Lower leg skin (tissue), 4 donors: Measurements from ENCODE around the gene AMPH. TPM values are rescaled to one million over a fixed set of nuclear protein-coding genes. Genes with fewer than 3 reads are reported as not detected.
"Not testable (repeated sequence)": the region's sequence is repeated elsewhere in the genome, so short reads cannot be mapped to it uniquely, and the experiment has no call there.

ENCODE experiments used
- DNase-seq, 2 donors: peaks; one replicate each; pipeline ENCODE4 v3.0.0-alpha.2; 2019; ENCODE audit warnings: low spot score in 2 of 2
- H3K4me3 ChIP-seq: fragments of 200-600 bp; sonication (generic); 2 replicates; pipeline ENCODE4 v1.5.1; 2017; ENCODE audit warnings: mild to moderate bottlenecking, low read depth; ENCODE audit not compliant: poor library complexity, severe bottlenecking
- POLR2A ChIP-seq, 2 donors: fragments of 450-650 bp; IDR thresholded peaks; one replicate each; pipeline ENCODE4 v1.6.1; 2016 to 2017; ENCODE audit warnings: antibody characterized with exemption in 2 of 2, mild to moderate bottlenecking in 1 of 2, moderate library complexity in 1 of 2
- WGBS, 2 donors: methylation state at CpG; one replicate each; pipeline ENCODE4 v1.1.5; 2018; 5-methylcytosine and 5-hydroxymethylcytosine counted together
- intact Hi-C: fragments of 100-400 bp; cut with DNase I; formaldehyde crosslinking; loops from one replicate; pipeline ENCODE4 v1.15.0; 2023; ENCODE audit warnings: low total_unique reads
- total RNA-seq, 4 donors: library from RNA; depleted of rRNA; stranded (reverse); fragments of >200 nt; gene quantifications; one replicate each; pipeline ENCODE4 v1.1.0, GENCODE V29; 2016
- TF ChIP-seq, protein P1 (sequence below), 3 donors: fragments of 450-650 bp; IDR thresholded peaks; one replicate each; pipeline ENCODE4 v1.5.1; 2016; ENCODE audit warnings: antibody characterized with exemption in 3 of 3, mild to moderate bottlenecking in 3 of 3, moderate library complexity in 2 of 3

AMPH gene
- total RNA-seq, 4 donors from 2014 or later: 0.47 to 6.7 (median 3.8) TPM

DNA sequence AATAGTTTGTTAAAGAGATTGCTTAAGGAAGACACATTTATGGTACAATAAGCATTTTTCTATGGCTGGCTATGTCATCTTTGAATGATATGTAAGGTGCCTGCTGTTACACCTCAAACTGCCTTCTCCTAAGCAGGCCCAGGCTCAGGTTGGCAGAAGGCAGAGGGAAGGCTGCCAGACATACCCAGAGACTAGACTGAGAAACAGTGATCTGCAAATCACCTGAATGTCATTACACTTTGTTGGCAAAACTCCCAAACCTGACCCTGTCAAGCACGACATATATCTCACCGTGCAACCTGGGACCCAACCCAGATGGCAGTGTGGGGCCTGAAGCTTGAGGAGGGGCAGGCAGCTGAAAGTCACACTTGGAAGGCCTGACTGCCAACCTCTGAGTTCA lies 221.1 kb downstream of the AMPH start:
- H3K4me3 ChIP-seq: no peak overlapping the region
- WGBS, 2 donors: 41 to 55% methylated on average over 2 of the region's 2 CpGs
- no peak for TF ChIP-seq POLR2A (IDR thresholded peaks at IDR 0.05)
- TF ChIP-seq, protein P1, sequence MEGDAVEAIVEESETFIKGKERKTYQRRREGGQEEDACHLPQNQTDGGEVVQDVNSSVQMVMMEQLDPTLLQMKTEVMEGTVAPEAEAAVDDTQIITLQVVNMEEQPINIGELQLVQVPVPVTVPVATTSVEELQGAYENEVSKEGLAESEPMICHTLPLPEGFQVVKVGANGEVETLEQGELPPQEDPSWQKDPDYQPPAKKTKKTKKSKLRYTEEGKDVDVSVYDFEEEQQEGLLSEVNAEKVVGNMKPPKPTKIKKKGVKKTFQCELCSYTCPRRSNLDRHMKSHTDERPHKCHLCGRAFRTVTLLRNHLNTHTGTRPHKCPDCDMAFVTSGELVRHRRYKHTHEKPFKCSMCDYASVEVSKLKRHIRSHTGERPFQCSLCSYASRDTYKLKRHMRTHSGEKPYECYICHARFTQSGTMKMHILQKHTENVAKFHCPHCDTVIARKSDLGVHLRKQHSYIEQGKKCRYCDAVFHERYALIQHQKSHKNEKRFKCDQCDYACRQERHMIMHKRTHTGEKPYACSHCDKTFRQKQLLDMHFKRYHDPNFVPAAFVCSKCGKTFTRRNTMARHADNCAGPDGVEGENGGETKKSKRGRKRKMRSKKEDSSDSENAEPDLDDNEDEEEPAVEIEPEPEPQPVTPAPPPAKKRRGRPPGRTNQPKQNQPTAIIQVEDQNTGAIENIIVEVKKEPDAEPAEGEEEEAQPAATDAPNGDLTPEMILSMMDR (IDR thresholded peaks at IDR 0.05): no peak
- no peak for DNase-seq
- intact Hi-C loops: no loop called here

GRCh38 chr7:38409531-38409930 lies 221.6 kb downstream of the AMPH start:
- H3K4me3 ChIP-seq: no peak overlapping the region
- WGBS, 2 donors: 89 to 93% methylated on average over 6 of the region's 6 CpGs
- intact Hi-C loops: no loop called here
- DNase-seq: no peak
- TF ChIP-seq, protein P1 (IDR thresholded peaks at IDR 0.05): no peak

GRCh38 chr7:38398725-38399321 lies 232.3 kb downstream of the AMPH start:
- DNase-seq: no peak

DNA sequence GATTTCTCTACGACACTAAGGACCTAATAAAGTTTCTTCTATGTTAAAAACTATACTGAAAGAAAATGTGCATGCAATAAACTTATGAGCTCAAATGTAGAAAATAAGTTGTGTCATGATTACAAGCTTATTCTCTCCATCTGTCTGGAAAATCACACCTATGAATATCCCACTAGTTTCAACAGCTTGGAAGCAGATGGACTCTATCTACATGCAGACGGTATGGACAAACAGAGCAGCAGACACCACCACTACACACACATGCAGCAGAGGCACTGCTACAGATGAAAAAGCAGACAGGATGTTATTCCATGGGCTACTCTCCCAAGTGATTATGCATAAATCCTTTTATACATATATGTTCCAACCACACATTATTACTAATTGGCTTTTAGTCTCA lies 234.3 kb downstream of the AMPH start:
- no peak for DNase-seq
- TF ChIP-seq POLR2A (IDR thresholded peaks at IDR 0.05): no peak
- TF ChIP-seq, protein P1 (IDR thresholded peaks at IDR 0.05): no peak
- 76 to 89% methylated on average over 2 of the region's 2 CpGs for WGBS, 2 donors
- H3K4me3 ChIP-seq: no peak overlapping the region
- intact Hi-C loops: no loop called here

More at GRCh38 chr7:38398725-38399321, 232.3 kb downstream of the AMPH start:
- TF ChIP-seq, protein P1 (IDR thresholded peaks at IDR 0.05): no peak
- no peak for TF ChIP-seq POLR2A (IDR thresholded peaks at IDR 0.05)
- no peak overlapping the region for H3K4me3 ChIP-seq
- 5 to 10% methylated on average over 9 of the region's 9 CpGs for WGBS, 2 donors
- intact Hi-C loops: no loop called here

DNA sequence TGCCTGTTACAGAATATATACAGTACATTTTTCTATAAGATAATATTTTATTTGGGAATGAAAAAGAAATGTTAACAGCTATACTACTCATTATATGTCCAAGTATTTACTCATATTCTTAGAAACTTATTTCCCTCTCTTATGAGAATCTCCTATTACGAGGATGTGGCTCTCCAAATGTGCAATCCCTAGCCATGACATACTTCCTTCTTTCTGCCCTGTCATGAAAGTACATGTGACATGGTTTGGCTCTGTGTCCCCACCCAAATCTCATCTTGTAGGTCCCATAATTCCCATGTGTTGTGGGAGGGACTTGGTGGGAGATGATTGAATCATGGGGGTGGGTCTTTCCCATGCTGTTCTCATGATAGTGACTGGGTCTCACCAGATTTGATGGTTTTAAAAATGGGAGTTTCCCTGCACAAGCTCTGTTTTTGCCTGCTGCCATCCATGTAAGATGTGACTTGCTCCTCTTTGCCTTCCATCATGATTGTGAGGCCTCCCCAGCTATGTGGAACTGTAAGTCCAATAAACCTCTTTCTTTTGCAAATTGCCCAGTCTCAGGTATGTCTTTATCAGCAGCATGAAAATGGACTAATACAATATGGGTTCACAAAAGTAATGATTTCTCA lies 235.1 kb downstream of the AMPH start:
- H3K4me3 ChIP-seq, intact Hi-C loops, DNase-seq: not testable (repeated sequence)
- 77 to 97% methylated on average over 1 of the region's 1 CpG for WGBS, 2 donors

DNA sequence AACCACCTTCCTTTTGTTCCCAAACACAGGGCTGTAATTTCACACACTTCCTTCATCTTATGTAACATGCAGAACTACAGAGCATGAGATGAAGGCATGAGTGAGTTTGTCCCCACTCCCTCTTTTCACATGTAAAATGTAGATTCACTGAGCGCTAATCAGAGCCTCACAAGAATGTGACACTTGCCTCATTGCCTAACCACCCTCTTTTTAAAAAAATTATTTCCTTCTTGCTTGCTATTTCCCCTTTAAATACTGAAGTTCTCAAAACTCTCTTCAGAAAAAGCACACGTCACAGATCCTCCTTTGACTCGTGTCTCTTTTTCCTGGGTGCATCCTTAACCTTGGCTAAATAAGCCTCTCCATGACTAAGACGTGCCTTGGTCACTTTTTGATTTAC lies 236.5 kb downstream of the AMPH start:
- WGBS, 2 donors: 39 to 77% methylated on average over 4 of the region's 4 CpGs
- no peak for TF ChIP-seq POLR2A (IDR thresholded peaks at IDR 0.05)
- TF ChIP-seq, protein P1 (IDR thresholded peaks at IDR 0.05): no peak
- DNase-seq: no peak
- H3K4me3 ChIP-seq: no peak overlapping the region
- intact Hi-C loops: no loop called here
